Hematopoietic multipotent progenitor cell (in vitro differentiated cells): ENCODE measurements around the gene PBX4. TPM values are rescaled to one million over a fixed set of nuclear protein-coding genes. Genes with fewer than 3 reads are reported as not detected.
"Not testable (repeated sequence)": the region's sequence is repeated elsewhere in the genome, so short reads cannot be mapped to it uniquely, and the experiment has no call there.

Experiments used
- DNase-seq, 3 donors: peaks; one replicate each; pipeline ENCODE4 v3.0.0-alpha.2; 2011 to 2015; ENCODE audit warnings: low read depth in 2 of 3, low spot score in 2 of 3
- total RNA-seq: library from RNA; depleted of rRNA; stranded (reverse); fragments of >200 nt; gene quantifications from one replicate; pipeline ENCODE4 v1.2.3, GENCODE V29; 2012

The PBX4 gene
- total RNA-seq, 1 donor: 4.8 TPM

- peak; percentile 47 to 65 (median 52) for DNase-seq
Observed at GRCh38 chr19:19627621-19628500, 9.4 kb upstream of the PBX4 start, which contains the start of gene LPAR2. TSS of gene LPAR2 (minus strand) at chr19:19628220. CDS start at chr19:19627275, 945 bp downstream.

DNA sequence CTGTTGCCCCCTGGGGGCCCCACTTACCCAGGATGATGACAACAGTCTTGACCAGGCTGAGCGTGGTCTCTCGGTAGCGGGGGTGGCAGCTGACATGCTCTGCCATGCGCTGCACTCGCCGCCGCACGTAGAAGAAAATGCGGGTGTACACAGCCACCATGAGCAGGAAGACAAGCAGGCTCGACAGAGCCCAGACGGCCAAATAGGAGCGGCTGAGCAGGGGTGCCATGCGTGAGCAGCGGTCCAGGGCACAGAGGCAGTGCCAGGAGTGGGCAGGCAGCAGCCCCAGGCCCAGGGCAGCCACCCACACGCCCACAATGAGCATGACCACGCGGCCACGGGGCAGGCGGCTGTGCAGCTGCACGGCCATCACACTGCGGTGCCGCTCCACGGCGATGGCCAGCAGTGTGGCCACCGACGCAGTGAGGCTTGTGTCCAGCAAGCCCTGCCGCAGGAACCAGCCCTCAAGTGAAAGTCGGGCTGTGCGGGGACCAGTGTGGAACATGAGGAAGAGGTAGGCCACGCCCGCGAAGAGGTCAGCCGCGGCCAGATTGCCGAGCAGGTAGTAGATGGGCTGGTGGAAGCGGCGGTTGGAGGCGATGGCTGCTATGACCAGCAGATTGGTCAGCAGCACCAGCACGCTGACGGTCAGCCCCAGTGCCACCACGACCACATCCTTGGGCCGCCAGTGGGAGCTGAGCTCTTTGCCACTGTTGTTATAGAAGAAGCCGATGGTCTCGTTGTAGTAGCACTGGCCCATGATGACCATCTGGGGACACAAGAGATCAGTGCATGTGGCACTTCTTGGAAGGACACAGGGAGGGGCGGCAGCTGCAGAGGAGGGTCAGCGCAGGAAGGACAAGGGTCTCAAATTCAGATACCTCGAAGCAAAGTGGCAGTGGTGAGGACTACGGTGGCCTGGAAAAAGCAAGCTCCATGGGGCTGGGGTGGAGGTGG, 8.3 kb upstream of the PBX4 start:
- no peak for DNase-seq

DNA sequence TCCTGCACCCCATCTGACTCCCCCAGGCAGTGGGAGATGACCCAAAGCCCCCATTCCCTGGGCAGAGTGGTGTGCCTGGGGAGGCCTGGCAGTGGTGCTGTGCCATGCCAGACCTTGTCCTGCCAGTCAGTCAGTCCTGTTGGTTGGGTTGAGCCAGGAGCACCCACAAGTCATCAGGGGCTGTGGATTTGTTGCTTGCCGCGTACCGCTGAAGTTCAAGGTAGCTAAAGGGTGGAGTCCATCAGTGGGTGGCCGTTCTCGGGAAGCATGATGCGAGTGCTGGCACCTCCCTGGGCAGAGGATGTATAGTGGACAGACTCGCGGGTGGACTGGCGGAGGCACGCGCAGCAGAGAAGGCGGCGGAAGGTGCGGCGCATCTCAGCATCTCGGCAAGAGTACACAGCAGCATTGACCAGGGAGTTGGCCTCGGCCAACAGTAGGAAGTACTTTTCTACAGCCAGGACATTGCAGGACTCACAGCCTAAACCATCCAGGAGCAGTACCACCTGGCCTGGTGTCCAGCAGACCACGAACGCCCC, 5.6 kb upstream of the PBX4 start:
- no peak for DNase-seq

- no peak for DNase-seq
Observed at GRCh38 chr19:19623383-19623782, 4.9 kb upstream of the PBX4 start.

DNA sequence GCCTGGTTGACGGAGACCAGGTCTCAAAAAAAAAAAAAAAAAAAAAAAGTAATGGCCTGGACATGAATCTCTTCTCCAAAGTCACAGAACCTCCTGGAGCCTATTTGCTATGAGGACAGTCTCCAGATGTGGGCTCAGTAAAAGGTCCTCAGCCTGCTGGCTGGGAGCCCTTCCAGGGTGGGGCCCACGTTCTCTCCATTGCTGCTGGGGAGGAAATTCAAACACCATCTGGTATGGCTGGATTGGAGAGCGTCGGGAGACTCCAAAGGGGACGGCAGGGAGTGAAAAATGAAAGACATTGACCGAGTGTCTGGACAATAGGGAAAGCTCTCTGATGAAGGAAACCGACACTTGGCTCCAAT, 1.3 kb upstream of the PBX4 start:
- DNase-seq: no peak

DNA sequence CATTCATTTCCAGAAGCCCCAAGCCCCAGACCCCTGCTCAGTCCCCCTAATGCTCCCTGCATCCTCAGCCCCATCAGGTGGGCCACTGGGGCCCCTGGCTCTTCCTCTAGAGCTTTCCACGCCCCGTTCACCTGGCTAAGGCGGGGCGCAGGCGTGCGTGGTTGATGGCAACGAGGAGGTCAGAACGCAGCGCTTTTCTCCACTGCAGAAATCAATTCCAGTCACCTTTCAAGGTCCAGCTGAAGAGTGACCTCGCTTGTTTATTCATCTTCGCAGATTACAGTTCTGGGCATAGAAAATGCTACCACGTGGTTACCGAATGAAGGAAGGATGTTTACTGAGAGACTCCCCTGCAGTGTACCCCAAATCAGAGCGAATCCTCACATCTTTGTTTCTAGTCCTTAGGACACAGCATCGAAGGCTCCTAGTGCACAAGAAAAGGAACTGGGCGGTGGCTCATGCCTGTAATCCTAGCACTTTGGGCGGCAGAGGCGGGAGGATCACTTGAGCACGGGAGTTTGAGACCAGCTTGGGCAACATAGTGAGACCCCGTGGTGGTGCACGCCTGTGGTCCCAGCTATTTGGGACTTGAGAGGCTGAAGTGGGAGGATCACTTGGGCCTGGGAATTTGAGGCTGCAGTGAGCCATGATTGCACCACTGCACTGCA, 828 bp upstream of the PBX4 start:
- DNase-seq: no peak

DNA sequence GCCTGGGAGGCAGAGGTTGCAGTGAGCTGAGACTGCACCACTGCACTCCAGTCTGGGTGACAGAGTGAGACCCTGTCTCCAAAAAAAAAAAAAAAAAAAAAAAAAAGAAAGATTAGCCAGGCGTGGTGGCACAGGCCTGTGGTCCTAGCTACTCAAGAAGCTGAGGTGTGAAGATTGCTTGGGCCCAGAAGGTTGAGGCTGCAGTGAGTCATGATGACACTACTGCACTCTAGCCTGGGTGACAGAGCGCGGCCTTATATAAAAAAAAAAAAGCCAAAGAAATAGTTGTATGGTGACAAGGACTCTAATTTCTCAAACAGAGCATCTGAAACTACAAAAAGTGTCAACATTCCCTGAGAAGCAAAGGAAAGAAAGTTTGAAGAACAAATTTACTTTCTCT, 3.4 kb downstream of the PBX4 start:
- no peak for DNase-seq

DNA sequence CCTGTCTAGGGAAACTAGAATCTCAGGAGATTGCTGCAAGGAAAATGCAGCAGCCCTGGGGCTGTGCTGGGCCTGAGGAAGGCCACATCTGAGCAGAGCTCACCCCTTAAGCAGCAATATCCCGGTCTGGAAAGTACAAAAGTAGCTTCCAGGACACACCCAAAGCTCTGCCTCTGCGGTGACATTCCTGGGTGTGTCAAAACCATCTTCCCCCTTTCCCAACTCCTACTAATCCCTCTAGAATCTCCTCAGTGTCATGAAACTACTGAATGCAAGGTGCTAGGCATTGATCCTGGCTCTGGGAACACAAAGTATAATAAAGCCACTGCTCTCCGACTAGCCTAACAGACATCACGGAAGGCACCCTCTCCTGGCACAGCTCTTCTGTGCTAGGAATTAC, 5.0 kb downstream of the PBX4 start:
- no peak for DNase-seq

DNA sequence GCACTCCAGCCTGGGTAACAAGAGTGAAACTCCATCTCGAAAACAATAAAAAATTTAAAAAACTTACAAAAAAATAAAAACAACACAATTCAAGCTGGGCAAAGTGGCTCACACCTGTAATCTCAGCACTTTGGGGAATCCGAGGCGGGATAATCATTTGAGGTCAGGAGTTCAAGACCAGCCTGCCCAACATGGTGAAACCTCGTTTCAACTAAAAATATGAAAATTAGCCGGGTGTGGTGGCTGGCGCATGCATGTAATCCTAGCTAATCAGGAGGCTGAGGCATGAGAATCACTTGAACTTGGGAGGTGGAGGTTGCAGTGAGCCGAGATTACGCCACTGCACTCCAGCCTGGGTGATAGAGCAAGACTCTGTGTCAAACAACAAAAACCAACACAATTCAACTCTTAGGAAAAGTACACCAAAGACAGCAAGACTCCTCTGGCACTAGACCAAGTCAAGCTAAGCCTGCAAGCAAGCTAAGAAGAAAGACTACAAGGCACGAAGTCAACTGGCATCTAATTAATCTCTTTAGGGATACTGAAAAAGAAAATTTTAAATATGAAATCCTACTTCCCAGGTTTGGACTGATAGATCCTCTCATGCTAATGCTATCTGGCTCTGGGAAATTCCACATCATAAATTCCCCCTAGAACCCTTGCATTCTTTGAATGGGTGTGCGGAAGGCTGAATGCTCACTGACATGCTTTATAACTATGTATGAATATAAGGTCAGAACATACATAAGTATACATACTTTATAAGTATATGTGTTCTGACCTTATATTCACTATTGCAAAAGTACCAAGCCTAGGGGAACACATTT, 7.9 kb downstream of the PBX4 start:
- DNase-seq: no peak

DNA sequence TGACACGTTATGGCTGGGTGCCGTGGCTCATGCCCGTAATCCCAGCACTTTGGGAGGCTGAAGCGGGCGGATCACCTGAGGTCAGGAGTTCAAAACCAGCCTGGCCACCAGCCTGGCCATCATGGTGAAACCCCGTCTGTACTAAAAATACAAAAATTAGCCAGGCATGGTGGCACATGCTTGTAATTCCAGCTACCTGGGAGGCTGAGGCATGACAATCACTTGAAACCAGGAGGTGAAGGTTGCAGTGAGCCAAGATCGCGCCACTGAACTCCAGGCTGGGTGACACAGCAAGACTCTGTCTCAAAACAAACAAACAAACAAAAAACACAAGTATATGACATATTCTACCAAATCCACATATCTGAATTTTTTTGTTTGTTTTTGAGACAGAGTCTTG, 11.8 kb downstream of the PBX4 start:
- DNase-seq: not testable (repeated sequence)

- DNase-seq: peak in 2 of 3 donors; percentile 52 to 58
Observed at GRCh38 chr19:19606021-19606420, 12.5 kb downstream of the PBX4 start.

- DNase-seq: no peak
Observed at GRCh38 chr19:19602713-19603324, 15.7 kb downstream of the PBX4 start.

GRCh38 chr19:19602136-19602712, 16.3 kb downstream of the PBX4 start:
- DNase-seq: no peak

GRCh38 chr19:19600793-19601330, 17.6 kb downstream of the PBX4 start:
- DNase-seq: no peak

GRCh38 chr19:19598728-19599451, 19.6 kb downstream of the PBX4 start:
- not testable (repeated sequence) for DNase-seq

- DNase-seq: peak; percentile 25 to 66 (median 48)
Observed at GRCh38 chr19:19597809-19598306, 20.6 kb downstream of the PBX4 start.

DNA sequence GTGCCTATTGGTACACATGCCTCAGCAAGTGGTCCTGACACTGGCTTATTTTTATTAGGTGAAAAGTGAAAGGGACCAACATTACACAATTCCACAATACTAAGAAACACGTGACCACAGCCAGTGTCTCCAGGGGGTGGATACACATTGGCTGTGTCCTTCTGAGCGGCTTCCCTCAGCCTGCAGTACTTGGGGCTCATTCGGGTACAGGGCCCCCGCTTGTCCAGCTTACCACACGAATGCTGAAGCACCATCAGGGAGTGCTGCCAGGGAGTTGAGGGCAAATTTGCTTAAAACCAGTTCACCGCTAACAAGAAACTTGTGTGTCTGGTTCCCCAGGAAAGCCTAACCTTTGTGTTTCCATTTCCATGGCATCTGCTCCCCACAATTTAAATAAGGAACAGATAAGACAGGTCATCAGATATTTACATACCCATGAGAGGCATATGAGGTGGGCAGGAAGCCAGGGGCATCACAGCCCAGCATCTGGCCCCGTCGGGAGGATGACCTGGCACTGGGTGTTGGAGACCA, 23.3 kb downstream of the PBX4 start:
- no peak for DNase-seq

DNA sequence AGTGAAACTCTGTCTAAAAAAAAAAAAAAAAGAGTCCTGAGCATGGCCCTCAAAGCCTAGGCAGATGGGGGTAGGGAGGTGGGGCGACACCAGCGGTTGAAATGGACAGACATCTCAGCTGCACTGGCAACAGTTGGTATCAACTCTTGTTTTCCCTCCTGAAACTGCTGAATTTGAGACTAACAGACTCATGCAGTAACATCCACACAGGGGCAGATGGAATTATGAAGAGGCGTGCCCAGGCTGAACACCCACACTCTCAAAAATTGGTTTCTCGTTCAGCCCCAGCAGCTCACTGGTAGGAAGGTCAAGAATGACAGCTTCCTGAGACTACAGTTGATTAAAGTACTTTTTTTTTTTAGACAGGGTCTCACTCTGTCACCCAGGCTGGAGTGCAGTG, 24.1 kb downstream of the PBX4 start:
- DNase-seq: no peak
